Trophoblast cell (in vitro differentiated cells and primary cell): Measurements from ENCODE around the gene DPF1.
"Not testable (repeated sequence)": the region's sequence is repeated elsewhere in the genome, so short reads cannot be mapped to it uniquely, and the experiment has no call there.

ENCODE experiments used
- DNase-seq, 2 donors: peaks; one replicate each; pipeline ENCODE4 v3.0.0-alpha.2; 2016
- H2AFZ ChIP-seq: 2 replicates; pipeline ENCODE4 v1.6.1; 2013; ENCODE audit warnings: low read length, moderate library complexity, mild to moderate bottlenecking; ENCODE audit not compliant: insufficient read depth, poor library complexity
- H2AK5ac ChIP-seq: 2 replicates; pipeline ENCODE4 v1.6.1; 2013; ENCODE audit warnings: mild to moderate bottlenecking, low read length
- H2BK120ac ChIP-seq: 2 replicates; pipeline ENCODE4 v1.6.1; 2013; ENCODE audit warnings: low read length, mild to moderate bottlenecking, moderate library complexity; ENCODE audit not compliant: insufficient read depth, poor library complexity
- H2BK12ac ChIP-seq: 2 replicates; pipeline ENCODE4 v1.6.1; 2013; ENCODE audit warnings: mild to moderate bottlenecking, low read length, moderate library complexity
- H2BK5ac ChIP-seq: 2 replicates; pipeline ENCODE4 v1.6.1; 2013; ENCODE audit warnings: low read length, low read depth, moderate library complexity, mild to moderate bottlenecking; ENCODE audit not compliant: poor library complexity
- H3K14ac ChIP-seq: 2 replicates; pipeline ENCODE4 v1.6.1; 2013; ENCODE audit warnings: mild to moderate bottlenecking, low read length
- H3K18ac ChIP-seq: 2 replicates; pipeline ENCODE4 v1.6.1; 2013; ENCODE audit warnings: mild to moderate bottlenecking, low read length
- H3K23ac ChIP-seq: 2 replicates; pipeline ENCODE4 v1.6.1; 2013; ENCODE audit warnings: low read length
- H3K27ac ChIP-seq: 2 replicates; pipeline ENCODE4 v1.5.1; 2013; ENCODE audit warnings: low read depth, mild to moderate bottlenecking, inconsistent platforms, low read length, moderate library complexity
- H3K27me3 ChIP-seq: 2 replicates; pipeline ENCODE4 v1.6.1; 2013; ENCODE audit warnings: inconsistent platforms, mild to moderate bottlenecking, low read length, moderate library complexity; ENCODE audit not compliant: insufficient read depth
- H3K36me3 ChIP-seq, 2 experiments: 1 replicate in 1 of 2; 2 replicates in 1 of 2; pipeline ENCODE4 v1.6.1; 2013; ENCODE audit warnings: low read length in 2 of 2, mild to moderate bottlenecking in 2 of 2, moderate library complexity in 1 of 2; ENCODE audit not compliant: insufficient read depth in 2 of 2, control insufficient read depth in 1 of 2
- H3K4ac ChIP-seq: 2 replicates; pipeline ENCODE4 v1.6.1; 2013; ENCODE audit warnings: low read depth, mild to moderate bottlenecking, low read length, moderate library complexity
- H3K4me1 ChIP-seq, 2 experiments: 1 replicate in 1 of 2; 2 replicates in 1 of 2; pipeline ENCODE4 v1.6.1; 2013; ENCODE audit warnings: low read length in 2 of 2, mild to moderate bottlenecking in 2 of 2, moderate library complexity in 1 of 2; ENCODE audit not compliant: insufficient read depth in 2 of 2, control insufficient read depth in 1 of 2
- H3K4me2 ChIP-seq: 2 replicates; pipeline ENCODE4 v1.6.1; 2013; ENCODE audit warnings: inconsistent platforms, mild to moderate bottlenecking, low read length, moderate library complexity
- H3K4me3 ChIP-seq: 2 replicates; pipeline ENCODE4 v1.5.1; 2013; ENCODE audit warnings: mild to moderate bottlenecking, low read depth, low read length, inconsistent platforms
- H3K79me1 ChIP-seq: one replicate; pipeline ENCODE4 v1.6.1; 2013; ENCODE audit warnings: low read length
- H3K79me2 ChIP-seq: 2 replicates; pipeline ENCODE4 v1.6.1; 2013; ENCODE audit warnings: low read length, mild to moderate bottlenecking; ENCODE audit not compliant: control insufficient read depth, insufficient read depth, poor library complexity
- H3K9ac ChIP-seq: 2 replicates; pipeline ENCODE4 v1.6.1; 2013; ENCODE audit warnings: mild to moderate bottlenecking, low read length
- H3K9me3 ChIP-seq: 2 replicates; pipeline ENCODE4 v1.6.1; 2013; ENCODE audit warnings: low read depth, mild to moderate bottlenecking, control low read depth, inconsistent platforms, low read length; ENCODE audit not compliant: insufficient read depth
- H4K12ac ChIP-seq: 2 replicates; pipeline ENCODE4 v1.6.1; 2013; ENCODE audit warnings: low read depth, mild to moderate bottlenecking, low read length, moderate library complexity
- H4K8ac ChIP-seq: 2 replicates; pipeline ENCODE4 v1.6.1; 2013; ENCODE audit warnings: low read depth, mild to moderate bottlenecking, low read length, moderate library complexity
- H4K91ac ChIP-seq: one replicate; pipeline ENCODE4 v1.6.1; 2013; ENCODE audit warnings: low read depth, mild to moderate bottlenecking, low read length, moderate library complexity
- WGBS: extraction: QIAGEN DNeasy Blood & Tissue Kit; methylation state at CpG from one replicate; pipeline ENCODE4 v1.1.7; 2013; ENCODE audit warnings: missing lambda C conversion rate; ENCODE audit not compliant: insufficient read length, insufficient coverage; ENCODE audit errors: extremely low coverage; 5-methylcytosine and 5-hydroxymethylcytosine counted together

DPF1 gene

GRCh38 chr19:38227287-38228004 lies 3.4 kb upstream of the DPF1 start:
- Histone ChIP-seq H3K4ac (no peak overlapping the region), H2BK12ac (no peak overlapping the region), H2BK120ac (no peak overlapping the region), H3K23ac (no peak overlapping the region), H3K18ac (no peak overlapping the region), H3K9me3 (no peaks in the 10 kb centered on the region), H2BK5ac (no peak overlapping the region), H3K79me1 (no peaks in the 10 kb centered on the region), H3K79me2 (peaks cover 2% of the 10 kb centered on the region), H3K36me3 (no peaks in the 10 kb centered on the region), H3K27ac (no peak overlapping the region), H4K12ac (no peak overlapping the region), H2AFZ (no peak overlapping the region), H3K4me1 (peaks cover 3 to 7% of the 10 kb centered on the region in 2 experiments), H3K14ac (no peak overlapping the region), H3K4me3 (no peak overlapping the region), H3K9ac (no peak overlapping the region), H4K91ac (no peak overlapping the region), H4K8ac (no peak overlapping the region), H3K4me2 (no peak overlapping the region), H2AK5ac (no peak overlapping the region), H3K27me3 (peaks cover 25% of the 10 kb centered on the region)
- WGBS, result no CpG with 5 or more reads among the region's 11 CpGs
- no peak for DNase-seq

- DNase-seq, H2AK5ac ChIP-seq: not testable (repeated sequence)
- WGBS, result no CpG with 5 or more reads among the region's 6 CpGs
Measured at GRCh38 chr19:38224863-38225218, 819 bp upstream of the DPF1 start.

DNA sequence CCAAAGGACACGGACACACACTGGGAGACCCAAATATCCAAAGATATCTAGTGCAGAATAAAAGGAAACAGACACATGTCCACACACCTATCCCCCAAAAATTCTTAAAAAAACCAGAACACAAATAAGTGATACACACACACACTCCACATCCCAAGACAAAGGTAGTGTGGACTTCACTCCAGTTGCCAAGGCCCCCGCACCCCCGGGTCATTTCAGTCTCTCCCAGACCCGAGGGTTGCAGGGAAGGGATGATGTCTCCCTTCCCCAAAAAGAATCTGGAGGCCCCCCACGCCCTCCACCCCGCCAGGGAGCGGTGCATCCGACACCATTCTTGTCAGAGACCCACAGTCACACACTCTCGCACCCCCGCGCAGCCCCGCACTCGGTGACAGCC lies 407 bp downstream of the DPF1 start:
- H3K79me2 ChIP-seq, result peaks cover 2% of the 10 kb centered on the region
- peak overlapping the region; percentile 96 for H2AFZ ChIP-seq
- no peak overlapping the region for H2BK5ac ChIP-seq
- H3K9ac ChIP-seq, result no peak overlapping the region
- peak overlapping the region; percentile 62 for H4K8ac ChIP-seq
- H3K27ac ChIP-seq, result no peak overlapping the region
- peaks cover 6 to 8% of the 10 kb centered on the region in 2 experiments for H3K4me1 ChIP-seq
- no peak overlapping the region for H3K14ac ChIP-seq
- H3K79me1 ChIP-seq, result no peaks in the 10 kb centered on the region
- H3K4ac ChIP-seq, result peak overlapping the region; percentile 35
- no peak overlapping the region for H4K91ac ChIP-seq
- WGBS, result no CpG with 5 or more reads among the region's 13 CpGs
- H3K27me3 ChIP-seq, result peaks cover 10% of the 10 kb centered on the region
- no peak overlapping the region for H4K12ac ChIP-seq
- H3K4me3 ChIP-seq, result peak overlapping the region; percentile 79
- DNase-seq, result no peak
- H2BK120ac ChIP-seq, result no peak overlapping the region
- H3K23ac ChIP-seq, result no peak overlapping the region
- H3K18ac ChIP-seq, result no peak overlapping the region
- H2AK5ac ChIP-seq, result no peak overlapping the region
- H3K4me2 ChIP-seq, result peak overlapping the region; percentile 99
- H3K9me3 ChIP-seq, result peaks cover 4% of the 10 kb centered on the region
- H2BK12ac ChIP-seq, result no peak overlapping the region
- H3K36me3 ChIP-seq, result no peaks in the 10 kb centered on the region

More at GRCh38 chr19:38224863-38225218, 819 bp upstream of the DPF1 start:
- not testable (repeated sequence) for H2BK120ac ChIP-seq, H3K4me3 ChIP-seq, H3K14ac ChIP-seq, H3K9me3 ChIP-seq, H2BK5ac ChIP-seq, H3K18ac ChIP-seq, H3K79me2 ChIP-seq, H3K4ac ChIP-seq, H3K4me1 ChIP-seq, H2BK12ac ChIP-seq, H3K23ac ChIP-seq, H4K8ac ChIP-seq, H3K36me3 ChIP-seq, H3K27ac ChIP-seq, H3K79me1 ChIP-seq, H4K91ac ChIP-seq, H2AFZ ChIP-seq, H3K9ac ChIP-seq, H4K12ac ChIP-seq, H3K4me2 ChIP-seq
- peaks cover 20% of the 10 kb centered on the region for H3K27me3 ChIP-seq

DNA sequence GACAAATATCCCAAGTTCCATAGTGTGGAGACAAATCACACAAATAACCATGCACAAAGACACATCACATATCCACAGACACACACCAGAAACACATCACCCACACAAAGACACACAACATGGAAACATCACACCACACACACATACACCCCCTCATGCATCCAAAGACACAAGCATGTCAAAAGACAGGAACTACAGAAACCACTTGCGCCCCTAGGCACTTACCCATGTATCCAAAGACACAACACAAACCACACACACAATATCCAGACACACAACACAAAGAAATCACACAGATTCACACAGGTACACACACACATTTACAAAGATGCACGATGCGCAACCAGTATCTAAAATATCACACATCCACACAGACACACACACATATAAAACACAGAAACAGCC lies 901 bp downstream of the DPF1 start:
- H3K4me1 ChIP-seq, result peaks cover 5 to 8% of the 10 kb centered on the region in 2 experiments
- H3K9ac ChIP-seq, result no peak overlapping the region
- no peak overlapping the region for H3K4ac ChIP-seq
- H2AK5ac ChIP-seq, result no peak overlapping the region
- H4K8ac ChIP-seq, result no peak overlapping the region
- no peak for DNase-seq
- no peak overlapping the region for H3K14ac ChIP-seq
- H2BK120ac ChIP-seq, result no peak overlapping the region
- H4K12ac ChIP-seq, result no peak overlapping the region
- no peak overlapping the region for H3K27ac ChIP-seq
- H2BK12ac ChIP-seq, result no peak overlapping the region
- H4K91ac ChIP-seq, result no peak overlapping the region
- H3K27me3 ChIP-seq, result peaks cover 7% of the 10 kb centered on the region
- peaks cover 2% of the 10 kb centered on the region for H3K79me2 ChIP-seq
- no peak overlapping the region for H2AFZ ChIP-seq
- H3K18ac ChIP-seq, result no peak overlapping the region
- peaks cover 4% of the 10 kb centered on the region for H3K9me3 ChIP-seq
- H2BK5ac ChIP-seq, result no peak overlapping the region
- H3K79me1 ChIP-seq, result no peaks in the 10 kb centered on the region
- no peak overlapping the region for H3K23ac ChIP-seq
- no peak overlapping the region for H3K4me3 ChIP-seq
- H3K4me2 ChIP-seq, result no peak overlapping the region
- no CpG with 5 or more reads among the region's 3 CpGs for WGBS
- H3K36me3 ChIP-seq, result peaks cover 0 to 1% of the 10 kb centered on the region in 2 experiments
